ENCODE results near the gene ARMC3. TPM values are rescaled to one million over a fixed set of nuclear protein-coding genes. Genes with fewer than 3 reads are reported as not detected.

ARMC3 gene
- polyA plus RNA-seq, 3 donors, result not detected

DNA sequence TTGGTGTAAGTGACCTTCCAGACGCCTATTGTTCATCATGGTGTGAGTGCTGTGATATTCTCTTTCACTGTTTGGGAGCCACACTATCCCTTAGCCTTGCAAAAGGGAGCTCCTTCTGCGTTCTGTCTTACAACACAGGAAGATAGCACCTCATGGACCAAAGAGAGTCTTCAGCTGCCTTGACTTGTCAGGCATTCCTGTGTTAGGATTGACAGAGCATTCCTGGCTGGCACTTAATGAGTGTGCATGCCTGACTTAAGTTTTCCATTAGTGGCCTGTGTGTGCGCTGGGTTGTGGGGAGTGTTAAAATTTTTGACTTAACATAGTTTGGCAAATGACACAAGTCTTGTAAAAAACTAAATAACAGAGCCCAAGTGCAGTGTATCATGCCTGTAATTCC lies 145.7 kb downstream of the ARMC3 start:
- intact Hi-C loops (cut with micrococcal nuclease), result no loop called here
- Histone ChIP-seq H3K27me3 (ENCODE audit: control insufficient read depth in 2 of 2, insufficient read depth in 2 of 2, low read length in 2 of 2) (no peaks in the 10 kb centered on the region), H3K36me3 (replicated peaks in 1 of 2; ENCODE audit: control insufficient read depth in 1 of 2, insufficient read depth in 2 of 2, low read length in 2 of 2) (no peaks in the 10 kb centered on the region), H3K9ac (ENCODE audit: insufficient read depth, low read length, poor library complexity, severe bottlenecking) (no peak overlapping the region), H3K4me1 (ENCODE audit: control insufficient read depth in 1 of 2, insufficient read depth in 2 of 2, low read length in 2 of 2) (peaks cover 6 to 25% of the 10 kb centered on the region in 2 donors), H3K4me3 (replicated peaks in 1 of 3; ENCODE audit: low read depth in 2 of 3, low read length in 3 of 3) (no peak overlapping the region), H3K9me3 (replicated peaks in 1 of 2; ENCODE audit: control insufficient read depth in 1 of 2, insufficient read depth in 1 of 2, low read length in 2 of 2) (no peaks in the 10 kb centered on the region), H3K27ac (ENCODE audit: low read depth in 1 of 2, low read length in 2 of 2) (no peak overlapping the region), H2AFZ (ENCODE audit: insufficient read depth, low read depth, low read length, poor library complexity, severe bottlenecking) (no peak overlapping the region), H3K79me2 (ENCODE audit: insufficient read depth, low read length) (no peaks in the 10 kb centered on the region), H4K20me1 (ENCODE audit: insufficient read depth, low read length) (no peaks in the 10 kb centered on the region), H3K4me2 (replicated peaks; ENCODE audit: extremely low read depth, low read length, poor library complexity, severe bottlenecking) (no peak overlapping the region)
- 89% methylated on average over 2 of the region's 3 CpGs for WGBS (ENCODE audit: insufficient coverage)
- Mint-ChIP-seq H3K4me3 (no peak overlapping the region), H3K9me3 (no peaks in the 10 kb centered on the region), H3K36me3 (no peaks in the 10 kb centered on the region), H3K4me1 (peaks cover 20% of the 10 kb centered on the region), H3K27me3 (ENCODE audit: low read depth in 3 of 3) (peaks cover 0 to 9% (median 1%) of the 10 kb centered on the region in 3 donors), H3K27ac (no peak overlapping the region)
- TF ChIP-seq, protein P1, sequence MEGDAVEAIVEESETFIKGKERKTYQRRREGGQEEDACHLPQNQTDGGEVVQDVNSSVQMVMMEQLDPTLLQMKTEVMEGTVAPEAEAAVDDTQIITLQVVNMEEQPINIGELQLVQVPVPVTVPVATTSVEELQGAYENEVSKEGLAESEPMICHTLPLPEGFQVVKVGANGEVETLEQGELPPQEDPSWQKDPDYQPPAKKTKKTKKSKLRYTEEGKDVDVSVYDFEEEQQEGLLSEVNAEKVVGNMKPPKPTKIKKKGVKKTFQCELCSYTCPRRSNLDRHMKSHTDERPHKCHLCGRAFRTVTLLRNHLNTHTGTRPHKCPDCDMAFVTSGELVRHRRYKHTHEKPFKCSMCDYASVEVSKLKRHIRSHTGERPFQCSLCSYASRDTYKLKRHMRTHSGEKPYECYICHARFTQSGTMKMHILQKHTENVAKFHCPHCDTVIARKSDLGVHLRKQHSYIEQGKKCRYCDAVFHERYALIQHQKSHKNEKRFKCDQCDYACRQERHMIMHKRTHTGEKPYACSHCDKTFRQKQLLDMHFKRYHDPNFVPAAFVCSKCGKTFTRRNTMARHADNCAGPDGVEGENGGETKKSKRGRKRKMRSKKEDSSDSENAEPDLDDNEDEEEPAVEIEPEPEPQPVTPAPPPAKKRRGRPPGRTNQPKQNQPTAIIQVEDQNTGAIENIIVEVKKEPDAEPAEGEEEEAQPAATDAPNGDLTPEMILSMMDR (IDR thresholded peaks at IDR 0.05), result no peak
- DNase-seq, result no peak

DNA sequence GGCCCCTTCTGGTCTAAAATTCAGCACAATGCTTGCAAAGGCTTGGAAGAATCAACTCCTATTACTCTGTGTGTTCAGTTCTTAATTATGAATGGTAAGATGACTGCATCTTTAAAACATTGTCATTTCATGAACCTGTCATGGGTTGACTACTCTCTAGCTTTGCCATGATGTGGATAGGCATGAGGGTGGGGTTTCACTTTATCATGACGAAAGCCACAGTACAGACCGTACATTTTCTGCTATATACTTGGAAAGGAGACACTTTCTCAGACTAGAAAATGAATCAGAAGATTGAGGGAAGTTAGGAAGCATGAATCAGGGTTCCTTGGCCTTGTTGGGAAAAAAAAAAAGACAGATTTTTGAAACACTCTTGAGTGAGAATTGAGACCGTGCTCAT lies 147.8 kb downstream of the ARMC3 start:
- Histone ChIP-seq H2AFZ (ENCODE audit: insufficient read depth, low read depth, low read length, poor library complexity, severe bottlenecking) (no peak overlapping the region), H3K79me2 (ENCODE audit: insufficient read depth, low read length) (no peaks in the 10 kb centered on the region), H3K4me1 (ENCODE audit: control insufficient read depth in 1 of 2, insufficient read depth in 2 of 2, low read length in 2 of 2) (peaks cover 6 to 25% of the 10 kb centered on the region in 2 donors), H3K9me3 (replicated peaks in 1 of 2; ENCODE audit: control insufficient read depth in 1 of 2, insufficient read depth in 1 of 2, low read length in 2 of 2) (no peaks in the 10 kb centered on the region), H3K4me2 (replicated peaks; ENCODE audit: extremely low read depth, low read length, poor library complexity, severe bottlenecking) (no peak overlapping the region), H3K9ac (ENCODE audit: insufficient read depth, low read length, poor library complexity, severe bottlenecking) (no peak overlapping the region), H4K20me1 (ENCODE audit: insufficient read depth, low read length) (no peaks in the 10 kb centered on the region), H3K27ac (ENCODE audit: low read depth in 1 of 2, low read length in 2 of 2) (no peak overlapping the region), H3K36me3 (replicated peaks in 1 of 2; ENCODE audit: control insufficient read depth in 1 of 2, insufficient read depth in 2 of 2, low read length in 2 of 2) (no peaks in the 10 kb centered on the region), H3K4me3 (replicated peaks in 1 of 3; ENCODE audit: low read depth in 2 of 3, low read length in 3 of 3) (no peak overlapping the region), H3K27me3 (ENCODE audit: control insufficient read depth in 2 of 2, insufficient read depth in 2 of 2, low read length in 2 of 2) (peaks cover 0 to 13% of the 10 kb centered on the region in 2 donors)
- 84% methylated on average over 2 of the region's 3 CpGs for WGBS (ENCODE audit: insufficient coverage)
- intact Hi-C loops (cut with micrococcal nuclease), result no loop called here
- DNase-seq, result no peak
- TF ChIP-seq, protein P1 (IDR thresholded peaks at IDR 0.05), result no peak
- Mint-ChIP-seq H3K27ac (no peak overlapping the region), H3K36me3 (no peaks in the 10 kb centered on the region), H3K4me1 (peaks cover 18% of the 10 kb centered on the region), H3K27me3 (ENCODE audit: low read depth in 3 of 3) (peaks cover 7 to 15% (median 12%) of the 10 kb centered on the region in 3 donors), H3K4me3 (no peak overlapping the region), H3K9me3 (no peaks in the 10 kb centered on the region)
